Hematopoietic multipotent progenitor cell treated with erythropoietin and hydrocortisone succinate and interleukin-3 and kit ligand, for 8 days (in vitro differentiated cells): Measurements from ENCODE around the gene LTBP2.
"Not testable (repeated sequence)": the region's sequence is repeated elsewhere in the genome, so short reads cannot be mapped to it uniquely, and the experiment has no call there.

ENCODE experiments used
- DNase-seq: peaks from one replicate; pipeline ENCODE4 v3.0.0-alpha.2; 2015

The LTBP2 gene

GRCh38 chr14:74474376-74474775, 137.7 kb downstream of the LTBP2 start:
- no peak for DNase-seq

- DNase-seq, result no peak
Observed at GRCh38 chr14:74472601-74473000, 139.4 kb downstream of the LTBP2 start.

- no peak for DNase-seq
Observed at GRCh38 chr14:74469548-74470518, 142.2 kb downstream of the LTBP2 start.

GRCh38 chr14:74468513-74468912, 143.5 kb downstream of the LTBP2 start:
- no peak for DNase-seq

- DNase-seq, result no peak
Observed at GRCh38 chr14:74465335-74465734, 146.7 kb downstream of the LTBP2 start.

GRCh38 chr14:74464785-74465184, 147.3 kb downstream of the LTBP2 start:
- no peak for DNase-seq

- no peak for DNase-seq
Observed at GRCh38 chr14:74463697-74464096, 148.3 kb downstream of the LTBP2 start.

- no peak for DNase-seq
Observed at GRCh38 chr14:74462993-74463392, 149.0 kb downstream of the LTBP2 start.

- no peak for DNase-seq
Observed at GRCh38 chr14:74459976-74460375, 152.1 kb downstream of the LTBP2 start.

GRCh38 chr14:74459289-74459946, 152.6 kb downstream of the LTBP2 start:
- peak; percentile 43 for DNase-seq

GRCh38 chr14:74457565-74457895, 154.5 kb downstream of the LTBP2 start:
- no peak for DNase-seq

- DNase-seq, result no peak
Observed at GRCh38 chr14:74456684-74457564, 155.1 kb downstream of the LTBP2 start.

- not testable (repeated sequence) for DNase-seq
Observed at GRCh38 chr14:74454397-74454796, 157.6 kb downstream of the LTBP2 start.
